Stimulated activated CD4-positive, alpha-beta T cell treated with anti-CD3 and anti-CD28 coated beads, Interleukin-12 subunit alpha, Interleukin-12 subunit beta, amount 100 ng/mL, for 24 hours (primary cell): ENCODE measurements around the gene CASKIN2.
A peak's percentile ranks its signal among the peaks of the same experiment; 100 is the strongest.
"Not testable (repeated sequence)": the region's sequence is repeated elsewhere in the genome, so short reads cannot be mapped to it uniquely, and the experiment has no call there.

Experiments used
- DNase-seq, 2 experiments: peaks; one replicate each; pipeline ENCODE4 v3.0.0-alpha.2; 2020; ENCODE audit warnings: low read depth in 2 of 2

Gene CASKIN2

DNA sequence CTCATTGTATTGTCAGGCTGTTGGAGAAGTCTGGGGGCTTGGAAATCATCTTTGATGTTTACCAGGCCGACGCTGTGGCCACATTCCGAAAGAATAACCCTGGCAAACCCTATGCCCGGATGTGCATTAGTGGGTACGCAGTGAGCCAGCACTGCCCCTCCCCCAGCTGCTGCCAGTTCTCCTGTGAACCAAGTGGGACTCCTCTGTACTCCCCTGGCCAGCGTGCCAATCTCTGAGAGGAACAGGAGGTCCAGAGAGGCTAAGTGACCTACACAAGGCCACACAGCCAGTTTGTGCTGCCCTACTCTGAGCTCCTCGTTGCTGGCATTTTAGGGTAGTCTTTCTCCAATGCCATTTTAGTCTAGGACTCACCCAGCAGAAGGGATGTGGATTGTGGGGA, 8.3 kb upstream of the CASKIN2 start:
- no peak for DNase-seq

DNA sequence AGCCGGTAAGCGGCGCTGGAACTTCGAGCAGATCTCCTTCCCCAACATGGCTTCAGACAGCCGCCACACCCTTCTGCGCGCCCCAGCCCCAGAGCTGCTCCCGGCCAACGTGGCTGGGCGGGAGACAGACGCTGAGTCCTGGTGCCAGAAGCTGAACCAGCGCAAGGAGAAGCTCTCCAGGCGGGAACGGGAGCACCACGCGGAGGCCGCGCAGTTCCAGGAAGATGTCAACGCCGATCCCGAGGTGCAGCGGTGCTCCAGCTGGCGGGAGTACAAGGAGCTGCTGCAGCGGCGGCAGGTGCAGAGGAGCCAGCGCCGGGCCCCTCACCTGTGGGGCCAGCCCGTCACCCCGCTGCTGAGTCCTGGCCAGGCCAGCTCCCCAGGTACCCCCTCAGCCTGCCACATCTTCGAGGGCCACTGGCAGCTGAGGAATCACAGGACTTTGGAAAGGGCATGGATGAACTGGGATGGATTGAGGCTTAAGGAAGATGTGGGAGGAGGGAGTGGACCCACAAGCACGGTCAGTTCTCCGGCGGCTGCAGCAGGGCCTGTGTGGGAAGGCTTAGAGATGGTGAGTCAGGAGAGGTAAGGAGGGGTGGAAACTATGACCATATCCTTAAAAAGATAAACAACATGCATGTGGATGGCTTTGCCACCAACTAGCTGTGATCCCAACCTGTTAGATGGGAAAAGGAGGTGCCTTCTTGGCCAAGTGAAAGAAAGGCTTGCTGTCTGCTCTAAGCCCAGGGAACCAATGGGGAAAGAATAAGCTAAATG, 6.8 kb upstream of the CASKIN2 start:
- DNase-seq = no peak

DNA sequence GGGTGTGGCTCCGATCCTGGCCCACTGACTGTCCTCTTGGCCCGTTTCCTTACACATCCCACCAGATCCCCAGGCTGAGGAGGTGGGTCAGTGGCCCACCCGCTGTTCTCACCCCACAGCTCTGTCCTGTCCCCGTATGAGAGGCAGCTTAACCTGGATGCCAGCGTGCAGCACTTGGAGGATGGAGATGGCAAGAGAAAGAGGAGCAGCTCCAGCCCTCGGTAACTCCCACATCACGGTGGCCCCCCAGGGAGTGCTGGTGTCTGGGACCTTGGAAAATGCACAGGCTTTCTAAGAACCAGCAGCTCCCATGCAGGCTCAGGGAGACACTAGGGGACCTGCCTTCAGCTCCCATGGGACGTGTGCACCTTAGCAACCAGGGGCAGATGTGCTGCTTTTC, 6.0 kb upstream of the CASKIN2 start:
- no peak for DNase-seq

DNA sequence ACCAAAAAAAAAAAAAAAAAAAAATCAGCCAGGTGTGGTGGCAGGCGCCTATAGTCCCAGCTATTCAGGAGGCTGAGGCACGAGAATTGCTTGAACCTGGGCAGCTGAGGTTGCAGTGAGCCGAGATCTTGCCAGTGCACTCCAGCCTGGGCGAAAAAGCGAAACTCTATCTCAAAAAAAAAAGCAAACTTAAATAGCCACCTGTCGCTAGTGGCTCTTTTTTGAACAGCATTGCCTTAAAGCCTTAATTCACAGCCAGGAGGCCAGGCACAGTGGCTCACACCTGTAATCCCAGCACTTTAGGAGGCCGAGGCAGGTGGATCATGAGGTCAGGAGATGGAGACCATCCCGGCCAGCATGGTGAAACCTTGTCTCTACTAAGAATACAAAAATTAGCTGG, 5.1 kb upstream of the CASKIN2 start:
- DNase-seq = not testable (repeated sequence)

DNA sequence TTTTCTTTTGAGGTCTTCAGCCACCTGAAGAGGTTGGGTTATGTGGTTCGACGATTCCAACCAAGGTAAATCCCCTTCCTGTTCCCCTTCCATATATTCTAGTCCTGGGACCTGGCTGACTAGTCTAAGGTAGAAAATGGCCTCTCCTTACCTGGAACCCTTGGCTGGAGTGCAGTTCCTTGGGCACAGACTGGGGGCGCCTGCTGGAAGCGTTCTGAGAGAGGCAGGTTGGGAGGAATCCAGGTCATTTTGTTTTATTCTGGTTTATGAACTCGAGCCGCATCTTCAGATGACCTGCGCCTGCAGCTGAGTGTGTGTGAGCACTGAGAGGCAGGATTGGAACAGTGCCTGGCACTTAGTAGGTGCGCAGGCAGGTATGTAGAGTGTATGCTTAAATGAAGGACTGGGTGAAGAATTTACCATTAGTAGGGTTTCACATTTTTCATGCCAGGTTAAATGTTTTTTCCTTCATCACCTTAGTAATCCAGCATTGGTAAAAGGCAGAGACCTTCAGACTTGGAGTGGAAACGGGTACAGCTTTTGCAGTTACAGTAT, 3.7 kb upstream of the CASKIN2 start:
- no peak for DNase-seq

DNA sequence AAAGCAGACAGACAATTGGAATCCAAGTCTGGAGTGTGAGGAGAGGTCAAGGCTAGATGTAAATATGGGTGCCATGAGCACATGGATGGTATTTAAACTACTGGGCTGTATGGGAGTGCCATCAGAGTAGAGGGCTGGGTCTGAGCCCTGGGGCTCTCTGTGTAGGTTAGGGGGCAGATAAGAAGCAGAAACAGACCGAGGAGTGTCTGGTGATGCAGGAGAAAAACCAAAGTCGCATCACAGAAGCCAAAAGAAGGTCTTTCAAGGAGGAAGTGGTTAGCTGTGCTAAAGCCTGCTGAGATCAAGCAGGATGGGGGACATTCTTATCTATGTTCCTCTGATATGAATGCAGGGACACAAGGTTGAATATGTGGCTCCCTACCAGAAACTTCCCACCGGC, 2.9 kb upstream of the CASKIN2 start:
- DNase-seq = no peak

DNA sequence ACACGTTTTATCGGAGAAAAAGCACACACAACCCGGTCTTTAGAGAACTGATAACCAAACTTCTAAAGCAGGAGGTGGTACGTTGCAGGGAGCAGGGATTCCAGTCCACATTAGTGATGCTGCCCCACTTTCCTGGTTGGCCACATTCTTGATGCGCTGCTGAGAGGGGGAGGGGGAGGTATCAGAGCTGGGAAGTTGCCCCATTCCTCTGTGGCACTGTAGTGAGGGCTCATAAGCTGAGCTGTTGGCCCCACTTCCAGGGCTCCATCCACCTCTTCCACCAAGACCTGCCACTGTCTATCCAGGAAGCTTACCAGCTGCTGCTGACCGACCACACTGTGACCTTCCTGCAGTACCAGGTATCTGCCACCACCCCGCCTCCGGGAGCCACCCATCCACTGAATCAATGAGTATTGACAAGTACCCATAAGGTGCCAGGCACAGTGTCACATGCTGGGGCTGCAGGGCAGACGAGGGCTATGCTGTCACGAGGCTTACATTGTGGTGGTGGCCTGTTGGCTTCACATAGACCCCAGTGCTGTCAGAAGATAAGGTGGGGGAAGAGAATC, 2.0 kb upstream of the CASKIN2 start:
- DNase-seq = peak in 1 of 2 experiments; percentile 37

DNA sequence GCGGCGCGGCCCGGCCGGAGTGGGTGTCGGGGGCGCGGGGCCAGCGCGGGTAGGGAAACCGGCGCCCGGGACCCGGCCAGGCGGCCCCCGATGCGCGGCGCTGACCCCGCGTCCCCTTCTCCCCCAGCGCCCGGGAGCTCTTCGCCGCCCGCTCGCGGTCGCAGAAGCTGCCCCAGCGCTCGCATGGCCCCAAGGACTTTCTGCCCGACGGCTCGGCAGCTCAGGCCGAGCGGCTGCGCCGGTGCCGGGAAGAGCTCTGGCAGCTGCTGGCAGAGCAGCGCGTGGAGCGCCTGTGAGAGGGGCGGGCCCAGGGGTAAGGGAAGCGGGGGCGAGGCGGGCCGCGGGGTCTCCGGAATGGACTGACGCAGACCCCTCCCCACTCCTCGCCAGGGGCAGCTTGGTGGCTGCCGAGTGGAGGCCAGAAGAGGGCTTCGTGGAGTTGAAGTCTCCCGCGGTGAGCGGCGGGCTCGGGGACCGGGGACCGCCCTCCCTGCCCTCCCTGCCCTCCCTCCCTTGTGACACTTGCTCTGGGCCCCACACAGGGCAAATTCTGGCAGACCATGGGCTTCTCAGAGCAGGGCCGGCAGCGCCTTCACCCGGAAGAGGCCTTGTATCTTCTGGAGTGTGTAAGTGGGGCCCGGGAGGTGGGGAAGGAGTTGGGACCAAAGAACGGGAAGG, 1.4 kb upstream of the CASKIN2 start:
- peak in 1 of 2 experiments; percentile 20 for DNase-seq

DNA sequence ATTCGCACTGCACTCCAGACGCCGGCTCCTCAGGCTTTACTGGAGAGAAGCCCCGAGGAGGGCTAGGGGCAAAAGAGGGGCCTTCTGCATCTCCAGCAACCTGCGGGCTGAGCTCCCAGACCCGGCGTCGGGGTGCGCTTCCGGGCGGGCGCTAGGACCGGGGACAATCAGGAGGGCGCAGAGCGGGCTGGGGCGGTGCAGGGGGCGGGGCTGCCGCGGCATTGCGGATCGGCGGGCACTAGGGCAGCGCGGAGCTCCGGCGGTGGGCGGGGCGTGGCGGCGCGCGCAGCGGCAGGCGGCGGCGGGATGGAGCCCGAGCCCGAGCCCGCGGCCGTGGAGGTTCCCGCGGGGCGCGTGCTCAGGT, 900 bp upstream of the CASKIN2 start, which contains the start of gene TSEN54:
Gene TSEN54 (plus strand): TSS at position 274 of the 364 bp plus-strand sequence. CDS start 33 bp downstream, at position 307.
- DNase-seq = peak; percentile 87 to 96

DNA sequence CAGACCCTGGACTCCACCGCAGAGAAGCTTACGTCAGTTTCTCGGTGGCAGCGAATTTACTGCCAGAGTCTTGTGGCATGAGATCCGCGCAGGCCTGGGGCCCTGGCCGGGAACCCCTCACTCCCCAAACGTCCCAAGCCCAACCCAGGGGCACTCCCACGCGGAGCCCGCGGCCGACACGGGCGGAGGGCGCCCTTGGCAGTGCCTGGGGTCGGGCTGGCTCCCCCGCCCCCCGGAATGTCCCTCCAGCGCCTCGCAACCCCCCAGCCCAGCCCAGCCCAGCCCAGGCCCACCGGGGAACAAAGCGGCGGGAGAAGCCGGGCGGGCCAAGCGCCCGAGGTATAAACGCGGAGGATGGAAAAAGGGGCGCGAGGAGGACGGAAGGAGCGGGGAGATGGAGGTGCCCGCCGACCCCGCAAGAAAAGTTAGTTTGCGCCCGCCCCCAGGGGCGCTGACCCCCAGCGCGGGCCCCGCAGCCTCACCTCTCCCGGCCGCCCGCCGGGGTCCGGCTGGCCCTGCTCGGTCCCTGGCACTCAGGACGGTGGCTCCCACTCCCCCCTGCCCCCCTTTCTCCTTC, 330 bp downstream of the CASKIN2 start:
- DNase-seq = no peak

DNA sequence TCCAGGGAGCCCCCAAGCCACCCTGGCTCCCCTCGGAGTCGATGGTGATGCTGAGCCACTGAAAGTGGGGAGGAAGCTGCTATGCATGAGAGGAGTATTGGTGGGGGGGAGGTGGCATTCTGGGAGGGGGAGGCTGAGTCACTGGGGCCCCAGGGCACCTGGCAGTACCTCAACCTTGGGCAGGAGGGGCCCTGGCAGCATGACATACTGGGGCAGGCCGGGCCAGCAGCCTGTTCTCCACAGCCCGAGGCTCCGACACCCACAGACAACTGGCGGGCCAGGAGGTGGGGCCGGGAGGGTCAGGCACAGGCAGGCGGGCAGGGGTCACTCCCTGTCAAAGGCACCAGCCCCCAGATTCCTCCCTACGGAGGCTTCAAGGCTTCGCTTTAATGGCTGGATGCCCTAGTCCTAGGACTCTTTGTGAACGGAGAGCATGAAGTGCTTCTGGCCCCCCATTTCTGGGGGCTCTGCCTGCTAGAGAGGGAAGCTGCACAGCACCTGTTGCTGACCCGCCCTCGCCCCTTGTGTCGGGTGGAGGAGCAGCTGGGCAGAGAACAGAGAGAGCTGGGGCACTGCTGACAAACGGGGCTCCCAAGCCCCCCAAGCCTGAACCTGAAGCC, 928 bp downstream of the CASKIN2 start:
- no peak for DNase-seq

DNA sequence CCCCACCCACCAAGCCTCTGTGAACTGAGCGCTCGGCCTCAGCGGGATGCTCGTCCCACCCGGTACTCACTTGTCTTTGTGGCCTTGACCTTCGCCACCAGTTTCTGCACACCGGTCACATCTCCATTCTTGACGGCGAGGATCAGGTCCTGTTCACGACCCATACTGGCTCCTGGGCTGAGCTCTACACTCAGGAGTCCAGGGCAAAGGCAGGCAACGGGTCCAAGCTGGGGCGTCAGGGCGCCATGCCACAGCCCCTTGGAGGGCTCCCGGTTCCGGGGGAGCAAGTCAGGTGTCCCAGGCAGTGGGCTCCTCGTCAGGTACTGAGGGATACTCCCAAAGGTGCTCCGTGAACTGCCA, 1.7 kb downstream of the CASKIN2 start:
- DNase-seq = no peak

DNA sequence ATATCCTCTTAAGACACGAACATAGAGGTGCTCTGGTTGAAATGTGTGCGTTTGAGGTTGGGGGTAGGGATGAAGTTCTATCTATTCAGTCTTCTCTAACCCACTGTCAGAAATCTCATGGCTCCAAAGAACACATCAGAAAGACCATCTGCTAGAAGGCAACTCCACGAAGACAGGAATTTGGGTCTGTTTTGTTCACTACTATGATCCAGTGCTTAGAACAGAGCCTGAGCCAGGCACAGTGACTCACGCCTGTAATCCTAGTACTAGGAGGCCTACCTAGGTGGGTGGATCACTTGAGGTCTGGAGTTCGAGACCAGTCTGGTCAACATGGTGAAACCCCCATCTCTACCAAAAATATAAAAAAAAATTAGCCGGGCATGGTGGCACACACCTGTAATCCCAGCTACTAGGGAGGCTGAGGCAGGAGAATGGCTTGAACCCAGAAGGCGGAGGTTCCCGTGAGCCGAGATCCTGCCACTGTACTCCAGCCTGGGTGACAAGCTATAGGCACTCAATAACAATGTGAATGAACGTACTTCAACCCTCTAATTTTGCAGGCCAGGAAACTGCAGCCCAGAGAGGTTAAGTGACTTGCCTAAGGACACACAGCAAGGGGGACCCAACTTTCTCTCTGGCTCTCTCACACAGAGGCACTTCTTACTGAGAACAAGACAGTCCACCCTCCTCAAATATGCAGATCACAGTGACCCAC, 2.3 kb downstream of the CASKIN2 start:
- no peak for DNase-seq

DNA sequence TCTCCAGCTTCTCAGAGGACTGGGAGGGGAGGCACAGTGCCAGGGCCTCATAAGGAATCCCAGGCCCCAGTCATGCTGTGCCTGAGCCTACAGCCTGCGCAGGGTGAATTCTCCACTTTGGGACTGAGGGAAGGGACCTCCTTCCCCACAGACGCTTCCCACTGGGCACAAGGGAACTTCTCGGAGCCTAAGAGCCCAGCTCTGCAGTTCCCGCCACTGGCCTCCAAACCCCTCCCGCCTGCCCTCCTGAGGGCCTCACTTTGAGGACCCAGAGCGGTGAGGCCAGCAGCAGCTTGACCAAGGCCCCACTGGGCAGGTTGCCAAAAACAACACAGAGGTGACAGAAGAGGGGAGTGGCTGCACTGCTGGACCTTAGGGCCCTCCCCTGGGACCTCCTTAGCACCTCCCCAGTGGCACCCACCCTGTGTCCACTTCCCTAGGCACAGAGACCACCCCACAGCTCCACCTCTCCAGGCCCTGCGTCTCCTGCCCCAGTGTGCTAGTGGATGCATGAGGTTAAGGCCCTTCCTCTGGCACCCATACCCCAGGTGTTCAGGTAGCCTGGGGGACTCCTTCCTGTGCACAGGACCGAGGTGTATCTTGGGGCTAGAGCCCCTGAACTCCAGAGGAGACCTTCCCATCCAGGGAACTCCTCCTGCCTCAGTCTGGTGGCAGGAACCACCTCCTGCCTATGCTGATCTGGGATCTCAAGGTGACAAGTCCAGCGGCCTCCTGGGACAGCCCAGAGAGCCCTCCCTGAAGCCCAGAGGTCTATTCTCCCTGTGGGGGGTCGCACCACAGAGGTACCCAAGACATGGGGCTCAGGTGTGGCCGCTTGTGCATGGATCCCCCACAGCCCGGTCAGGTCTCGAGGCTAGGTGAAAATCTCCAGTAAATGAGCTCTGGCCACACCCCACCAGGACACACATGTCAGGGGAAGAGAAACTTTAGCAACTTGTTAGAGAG, 3.4 kb downstream of the CASKIN2 start:
- DNase-seq = no peak

DNA sequence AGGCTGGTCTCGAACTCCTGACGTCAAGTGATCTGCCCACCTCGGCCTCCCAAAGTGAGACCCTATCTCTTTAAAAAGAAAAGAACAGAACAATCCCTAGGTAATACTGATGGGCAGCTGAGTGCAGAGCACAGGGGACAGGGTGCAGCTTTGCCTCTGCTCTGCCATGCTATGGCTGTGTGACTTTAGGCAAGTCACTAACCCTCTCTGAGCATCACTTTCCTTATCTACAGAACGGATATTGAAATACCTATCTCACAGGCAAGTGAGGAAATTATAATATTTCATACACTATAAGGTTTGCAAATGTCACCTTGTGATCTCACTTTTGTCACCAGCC, 4.1 kb downstream of the CASKIN2 start:
- DNase-seq = no peak

DNA sequence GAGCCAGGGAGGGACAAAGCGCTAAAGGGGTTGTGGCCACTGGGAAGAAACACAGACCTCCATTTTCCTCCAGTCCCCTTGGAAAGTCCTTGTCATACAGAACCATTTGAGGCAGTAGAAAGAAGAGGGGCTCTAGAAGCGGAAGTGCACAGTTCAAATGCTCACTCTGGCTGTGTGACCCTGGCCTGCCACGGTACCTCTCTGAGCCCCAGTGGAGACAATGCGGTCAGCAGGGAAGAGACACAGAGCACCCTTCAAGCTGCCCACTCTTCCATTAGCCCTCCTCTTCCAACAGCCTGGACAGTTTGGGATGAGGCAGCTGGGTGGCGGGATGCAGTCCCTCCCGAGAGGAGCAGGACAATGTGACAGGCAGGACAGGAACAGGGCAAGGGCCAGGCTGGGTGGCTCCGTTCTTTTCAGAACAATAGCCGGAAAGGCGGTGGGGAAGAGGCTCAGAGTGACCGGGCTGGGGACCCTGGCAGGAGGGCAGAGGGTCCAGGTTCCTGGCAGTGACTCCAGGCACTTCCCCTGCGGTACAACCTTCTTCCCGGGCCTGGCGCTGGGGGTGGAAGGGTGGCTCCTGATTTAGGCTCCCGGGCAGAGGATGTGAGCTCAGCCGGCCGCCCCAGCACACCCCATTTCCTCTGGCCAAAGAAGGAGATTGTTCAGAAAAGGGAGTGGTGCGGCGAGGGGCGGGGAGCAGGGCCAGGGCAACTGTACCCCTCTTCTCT, 5.6 kb downstream of the CASKIN2 start:
- DNase-seq = no peak

DNA sequence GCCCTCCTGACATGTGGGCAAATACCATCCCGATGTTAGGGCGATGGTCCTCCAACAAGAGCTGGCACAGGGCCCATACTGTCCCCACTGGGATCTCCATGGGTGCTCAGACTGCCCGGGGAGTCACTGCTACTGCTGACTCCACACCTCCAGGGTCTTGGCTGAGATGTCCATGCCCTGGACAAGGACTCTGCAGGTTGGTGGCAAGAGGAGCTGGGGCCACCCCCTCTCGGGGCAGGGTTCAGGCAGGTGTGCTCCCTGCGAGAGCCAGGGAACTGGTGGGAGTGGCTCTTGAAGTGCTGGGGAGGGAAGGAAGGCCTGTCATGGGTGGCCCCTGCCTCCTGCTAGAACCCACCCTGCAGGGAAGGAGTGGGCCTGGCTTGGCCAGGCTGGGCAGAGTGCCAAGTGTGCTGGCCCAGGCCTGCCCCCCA, 6.4 kb downstream of the CASKIN2 start:
- DNase-seq = no peak

DNA sequence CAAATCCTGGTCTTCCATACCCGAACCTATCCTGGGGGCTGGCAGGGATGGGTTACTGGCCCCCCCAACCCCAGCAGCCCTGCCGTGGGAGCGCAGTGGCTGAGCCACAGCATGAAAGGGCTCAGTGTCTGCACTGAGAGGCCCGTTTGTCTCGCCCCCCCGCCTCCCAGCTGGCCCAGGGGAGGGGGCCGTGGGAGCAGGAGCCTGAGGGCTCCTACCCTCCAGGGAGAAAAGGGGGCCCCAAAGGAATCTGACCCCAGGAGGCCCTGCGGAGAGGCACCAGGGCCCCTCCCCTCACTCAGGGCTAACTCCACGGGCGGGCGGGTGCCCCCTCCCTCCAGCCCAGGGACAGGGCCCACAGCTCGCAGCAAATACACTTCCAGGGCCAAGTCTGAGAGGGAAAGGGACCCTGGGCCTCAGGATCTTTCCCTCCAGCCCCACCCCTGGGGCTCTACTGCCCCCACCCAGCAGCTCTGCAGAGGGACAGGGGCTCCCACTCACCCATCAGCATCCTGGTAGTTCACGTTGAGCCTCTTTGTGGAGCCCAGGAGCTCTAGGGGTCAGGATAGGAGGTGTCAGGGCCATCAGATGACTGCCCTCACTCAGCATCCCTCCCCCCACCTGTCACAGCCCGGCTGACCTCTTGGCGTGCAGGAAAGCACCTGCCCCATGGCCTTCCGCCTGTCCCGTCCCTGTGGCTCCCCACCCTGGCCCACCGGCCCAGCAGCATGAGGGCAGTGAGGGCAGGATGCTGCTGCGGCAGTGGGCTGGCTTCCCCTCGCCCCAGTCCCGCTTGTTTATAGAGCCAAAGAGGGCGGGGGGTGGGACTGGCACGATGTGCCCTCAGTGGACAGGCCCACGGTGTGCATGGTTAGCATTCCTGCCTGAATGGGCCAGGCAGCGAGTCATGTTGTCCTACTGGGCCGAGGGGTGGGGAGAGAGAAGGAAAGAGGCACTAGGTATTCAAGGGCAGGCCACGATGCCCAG, 7.3 kb downstream of the CASKIN2 start:
- no peak for DNase-seq
